Gastroesophageal sphincter (tissue), 3 donors: ENCODE data around the gene ENG.

Experiments
- CTCF ChIP-seq, 4 experiments: fragments of 200-600 bp in 2 of 4; fragments of 450-650 bp in 2 of 4; sonication (generic) in 1 of 4; IDR thresholded peaks; one replicate each; pipeline ENCODE4 v1.5.1; 2017 to 2019; ENCODE audit warnings: antibody characterized with exemption in 4 of 4, mild to moderate bottlenecking in 2 of 4, moderate library complexity in 2 of 4
- EP300 ChIP-seq: sonication (generic); formaldehyde crosslinking; IDR thresholded peaks from one replicate; pipeline ENCODE4 v1.6.1; 2017; ENCODE audit warnings: antibody characterized with exemption, mild to moderate bottlenecking
- POLR2A ChIP-seq, 2 donors: fragments of 450-650 bp; IDR thresholded peaks; one replicate each; pipeline ENCODE4 v1.6.1; 2017; ENCODE audit warnings: antibody characterized with exemption in 2 of 2, mild to moderate bottlenecking in 2 of 2, moderate library complexity in 1 of 2
- POLR2AphosphoS5 ChIP-seq: sonication (generic); formaldehyde crosslinking; IDR thresholded peaks from one replicate; pipeline ENCODE4 v1.6.1; 2017; ENCODE audit warnings: antibody characterized with exemption

GRCh38 chr9:127773981-127774380 is 80.5 kb downstream of the ENG start:
- TF ChIP-seq CTCF (IDR thresholded peaks at IDR 0.05) = no peak
- TF ChIP-seq POLR2A (IDR thresholded peaks at IDR 0.05) = no peak
- no peak for TF ChIP-seq POLR2AphosphoS5
- no peak for TF ChIP-seq EP300
